Activated T-cell treated with anti-CD3 and anti-CD28 coated beads for 24 hours (primary cell): ENCODE measurements around the gene GPR176.
"Not testable (repeated sequence)": the region's sequence is repeated elsewhere in the genome, so short reads cannot be mapped to it uniquely, and the experiment has no call there.

Source experiments
- DNase-seq: peaks from one replicate; pipeline ENCODE4 v3.0.0-alpha.2; 2020; ENCODE audit warnings: low read depth

Gene GPR176

DNA sequence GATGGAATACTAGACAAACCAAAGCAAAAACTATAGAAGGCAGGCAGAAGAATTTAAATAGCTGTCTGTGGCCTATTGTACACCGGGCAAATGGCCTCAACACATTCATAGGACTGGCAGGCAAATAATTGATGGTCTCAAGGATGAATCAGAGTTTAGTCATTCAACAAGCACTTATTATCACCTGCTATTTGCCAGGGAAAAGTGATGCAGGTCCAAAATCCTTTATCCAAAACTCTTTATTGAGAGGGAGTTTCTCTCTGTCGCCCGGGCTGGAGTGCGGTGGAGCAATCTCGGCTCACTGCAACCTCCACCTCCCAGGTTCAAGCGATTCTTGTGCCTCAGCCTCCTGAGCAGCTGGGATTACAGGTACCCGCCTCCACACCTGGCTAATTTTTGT is 16.1 kb upstream of the GPR176 start:
- no peak for DNase-seq

DNA sequence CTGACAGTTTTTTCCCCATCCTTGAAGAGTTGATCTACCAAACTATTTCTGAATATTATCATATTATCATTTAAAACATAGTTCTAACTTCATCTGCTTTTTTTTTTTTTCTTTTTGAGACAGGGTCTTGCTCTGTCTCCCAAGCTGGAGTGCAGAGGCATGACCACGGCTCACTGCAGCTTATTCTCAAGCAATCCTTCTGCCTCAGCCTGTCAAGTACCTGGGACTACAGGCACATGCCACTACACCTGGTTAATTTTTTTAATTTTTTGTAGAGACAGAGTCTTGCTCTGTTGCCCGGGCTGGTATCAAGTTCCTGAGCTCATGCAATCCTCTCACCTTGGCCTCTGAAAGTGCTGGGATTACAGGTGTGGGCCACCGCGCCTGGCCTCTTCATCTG is 15.2 kb upstream of the GPR176 start:
- no peak for DNase-seq

DNA sequence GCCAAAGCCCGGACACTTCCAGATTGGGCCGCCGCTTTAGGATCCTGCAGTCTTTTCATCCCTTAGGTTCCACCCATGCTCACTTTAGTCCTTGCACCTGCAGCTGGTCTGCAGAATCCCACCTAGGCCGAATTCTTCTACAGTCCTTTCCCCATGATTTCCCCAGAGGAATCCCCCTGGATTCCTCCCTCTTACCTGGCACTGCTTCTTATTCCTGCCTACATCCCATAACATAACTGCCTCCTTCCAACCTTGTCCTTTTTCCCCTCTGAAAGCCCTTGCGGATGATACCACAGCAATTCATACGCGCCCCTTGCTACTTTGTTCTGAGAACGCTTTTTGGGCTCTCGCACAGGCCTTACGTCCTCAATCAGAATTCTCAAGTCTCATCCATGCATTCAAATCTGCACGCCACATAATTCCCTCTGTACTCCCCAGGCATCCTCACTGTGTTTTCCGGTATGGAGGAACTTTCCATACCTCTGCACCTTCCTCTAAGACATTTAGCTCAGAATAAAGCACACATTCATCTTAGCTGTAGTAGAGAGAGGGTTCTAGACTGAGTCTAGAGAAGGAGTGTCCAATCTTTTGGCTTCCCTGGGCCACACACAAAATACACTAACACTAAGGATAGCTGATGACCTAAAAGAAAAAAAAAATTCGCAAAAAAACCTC is 14.5 kb upstream of the GPR176 start:
- DNase-seq, result no peak

DNA sequence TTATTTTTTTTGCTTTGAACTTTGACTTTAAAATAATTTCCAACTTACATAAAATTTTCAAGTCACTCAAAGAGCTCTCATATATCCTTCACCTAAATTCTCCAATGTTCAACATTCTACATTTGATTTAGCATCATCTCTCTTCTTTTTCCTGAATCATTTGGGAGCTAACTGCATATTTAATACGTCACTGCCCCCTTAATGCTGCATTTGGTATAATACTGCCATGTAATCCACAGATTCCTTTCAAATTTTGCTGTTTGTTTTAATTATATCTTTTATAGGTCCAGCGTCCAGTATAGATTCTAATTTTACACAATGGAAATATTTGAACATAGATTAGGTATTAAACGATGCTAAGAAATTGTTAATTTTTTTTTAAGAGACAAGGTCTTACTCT is 11.5 kb upstream of the GPR176 start:
- no peak for DNase-seq

DNA sequence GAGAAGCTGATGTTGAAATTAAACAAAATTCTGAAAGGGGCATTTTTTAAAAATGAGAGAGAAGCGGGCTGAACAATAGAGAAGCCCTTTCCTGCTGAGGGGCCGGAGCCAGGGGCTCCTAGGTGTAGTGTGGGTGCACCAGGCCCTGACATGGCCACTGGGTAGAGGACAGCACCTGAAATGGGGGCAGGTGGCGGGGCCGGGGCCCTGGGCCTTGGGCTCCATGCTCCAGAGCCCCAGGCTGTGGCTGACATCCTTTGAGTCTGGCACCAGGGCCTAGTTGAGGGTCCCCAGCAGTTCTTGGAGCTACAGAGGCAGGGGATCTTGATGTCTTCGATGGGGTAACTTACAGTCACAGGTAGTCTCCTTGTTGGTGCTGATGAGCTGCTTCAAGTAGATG is 6.5 kb upstream of the GPR176 start:
- no peak for DNase-seq

DNA sequence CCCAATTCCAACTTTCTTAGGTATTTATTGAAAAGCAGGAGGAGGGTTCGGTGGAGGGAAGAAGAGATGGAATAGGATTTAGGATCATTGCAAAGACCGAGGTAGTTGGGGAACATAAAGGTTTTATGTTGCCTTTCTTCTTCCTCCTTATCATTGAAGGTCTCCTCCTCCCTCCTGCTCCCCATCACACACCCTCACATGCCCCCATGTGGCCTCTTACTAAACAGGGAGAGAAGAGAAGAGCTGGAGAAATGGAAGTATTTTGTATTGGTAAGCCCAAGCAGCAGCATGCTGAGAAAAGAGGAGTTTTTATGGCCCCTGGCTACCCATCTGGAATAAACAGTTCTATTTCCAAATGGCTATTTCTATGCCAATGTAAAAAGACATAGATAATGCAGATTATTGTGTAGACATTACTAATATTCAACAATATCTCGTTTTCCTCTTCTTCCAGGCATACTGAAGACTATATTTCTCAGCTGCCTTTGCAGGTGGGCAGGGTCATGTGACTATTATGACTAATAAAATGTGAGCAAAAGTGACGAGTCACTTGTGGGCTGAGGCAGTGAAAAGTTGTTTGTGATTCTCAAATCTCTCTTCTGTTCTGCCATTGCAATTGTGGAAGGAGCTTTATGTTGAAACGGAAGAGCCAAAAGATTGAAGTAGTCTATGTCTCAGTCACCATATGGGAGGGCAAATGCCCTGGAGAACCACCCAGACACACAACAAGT is 5.2 kb upstream of the GPR176 start:
- DNase-seq, result no peak

DNA sequence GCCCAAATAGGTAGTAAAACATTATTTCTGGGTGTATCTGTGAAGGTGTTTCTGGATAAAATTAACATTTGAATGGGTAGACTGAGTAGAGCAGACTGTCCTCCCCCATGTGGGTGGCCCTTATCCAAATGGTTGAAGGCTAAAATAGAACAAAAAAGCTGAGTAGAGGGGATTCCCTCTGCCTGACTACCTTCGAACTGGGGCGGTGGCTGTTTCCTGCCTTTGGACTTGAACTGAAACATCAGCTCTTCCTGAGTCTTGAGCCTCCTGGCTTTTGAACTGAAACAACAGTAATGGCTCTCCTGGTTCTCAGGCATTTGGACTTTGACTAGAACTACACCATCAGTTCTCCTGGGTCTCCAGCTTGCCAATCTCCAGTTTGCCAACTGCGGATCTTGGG is 4.4 kb upstream of the GPR176 start:
- no peak for DNase-seq

DNA sequence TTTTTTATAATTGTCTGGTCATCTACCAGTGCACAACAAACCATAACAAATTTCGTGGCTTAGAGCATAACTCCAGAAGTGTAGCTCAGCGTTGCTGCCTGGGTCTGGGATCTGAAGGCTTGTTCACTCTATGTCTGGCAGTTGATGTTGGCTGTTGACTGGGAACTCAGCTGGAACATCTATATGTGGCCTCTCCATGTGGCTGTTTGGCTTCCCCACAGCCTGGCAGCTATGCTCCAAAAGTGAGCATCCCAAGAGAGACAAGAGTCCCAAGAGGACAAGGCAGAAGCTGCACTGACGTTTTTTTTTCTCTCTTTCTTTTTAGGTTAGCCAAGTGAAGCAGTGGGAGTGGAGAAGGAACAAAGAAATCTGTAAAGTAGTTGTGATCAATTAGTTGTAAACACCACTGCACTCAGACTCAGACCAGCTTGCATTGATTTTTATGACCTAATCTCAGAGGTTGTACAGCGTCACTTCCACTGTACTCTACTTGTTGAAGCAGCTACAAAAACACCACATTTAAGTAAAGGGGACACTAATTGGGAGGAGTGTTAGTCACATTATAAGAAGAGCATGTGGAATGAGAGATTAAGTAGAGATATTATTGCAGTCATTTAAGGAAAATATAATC is 2.5 kb upstream of the GPR176 start:
- no peak for DNase-seq

DNA sequence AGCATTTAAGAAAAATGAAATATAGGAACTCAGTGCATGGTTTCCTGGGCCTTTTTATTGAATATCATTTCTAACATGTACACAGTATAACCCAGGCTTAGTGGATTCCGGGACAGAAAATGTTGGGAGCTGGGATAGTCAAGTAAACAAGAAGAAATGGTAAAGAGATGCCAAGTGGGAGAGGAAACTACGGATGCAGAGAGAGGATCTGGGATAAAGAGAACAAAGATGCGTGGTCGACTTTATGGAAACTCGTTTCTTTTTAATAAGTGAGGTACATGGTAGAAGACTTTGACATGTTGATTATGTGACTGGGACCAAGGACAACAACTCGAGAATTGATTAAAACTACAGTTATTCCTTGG is 1.2 kb upstream of the GPR176 start:
- no peak for DNase-seq

DNA sequence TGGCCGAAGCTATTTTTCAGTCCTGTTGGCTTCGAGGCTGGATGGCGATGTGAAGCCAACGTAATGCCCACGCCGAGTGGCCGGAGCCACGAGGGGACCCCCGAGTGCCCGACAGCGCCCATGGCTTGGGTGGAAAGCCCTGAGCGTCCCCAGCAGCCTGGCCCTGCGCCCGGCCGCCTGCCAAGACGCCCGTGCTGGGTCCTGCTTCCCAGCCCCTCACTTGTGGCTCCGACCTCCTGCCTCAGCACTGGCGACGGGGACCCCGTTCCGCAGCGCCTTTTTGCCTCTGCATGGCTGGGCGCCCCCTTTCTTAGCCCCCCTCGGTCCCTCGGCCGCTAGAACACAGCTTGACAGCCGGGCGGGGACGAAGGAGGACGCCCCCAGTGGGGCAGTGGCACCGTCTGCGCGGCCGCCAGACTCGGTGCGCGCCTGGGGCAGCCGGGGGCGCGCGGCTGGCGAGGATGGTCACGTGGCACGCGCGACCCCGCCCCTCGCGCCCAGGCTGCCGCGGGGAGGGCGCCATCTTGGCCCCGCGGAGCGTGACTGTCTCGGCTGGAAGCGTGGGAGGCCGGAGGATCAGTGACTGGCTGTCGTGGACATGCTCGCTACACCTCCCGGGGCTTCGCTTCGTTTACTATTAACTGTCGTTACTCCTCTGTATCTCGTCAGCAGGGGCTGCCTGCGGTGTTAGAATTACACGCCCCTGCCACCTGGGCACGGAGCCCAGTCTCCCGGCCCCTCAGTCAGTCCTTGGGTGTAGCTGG is 626 bp upstream of the GPR176 start:
- peak; percentile 78 for DNase-seq

DNA sequence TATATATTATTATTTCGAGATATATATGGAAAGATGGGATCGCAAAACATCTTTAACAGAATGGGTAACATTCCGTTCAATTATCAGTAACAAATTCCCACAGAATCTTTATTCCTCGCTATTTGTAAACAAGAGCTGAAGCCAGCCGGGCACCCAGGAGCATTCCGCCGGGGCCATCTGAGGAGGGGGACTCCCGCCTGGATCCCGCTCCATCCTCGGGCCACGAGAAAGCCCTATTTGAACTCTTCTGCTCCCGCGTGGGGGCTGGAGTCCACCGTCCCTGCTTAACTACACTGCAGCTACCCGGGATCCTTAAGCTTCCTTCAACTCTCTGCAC is 687 bp downstream of the GPR176 start:
- no peak for DNase-seq

DNA sequence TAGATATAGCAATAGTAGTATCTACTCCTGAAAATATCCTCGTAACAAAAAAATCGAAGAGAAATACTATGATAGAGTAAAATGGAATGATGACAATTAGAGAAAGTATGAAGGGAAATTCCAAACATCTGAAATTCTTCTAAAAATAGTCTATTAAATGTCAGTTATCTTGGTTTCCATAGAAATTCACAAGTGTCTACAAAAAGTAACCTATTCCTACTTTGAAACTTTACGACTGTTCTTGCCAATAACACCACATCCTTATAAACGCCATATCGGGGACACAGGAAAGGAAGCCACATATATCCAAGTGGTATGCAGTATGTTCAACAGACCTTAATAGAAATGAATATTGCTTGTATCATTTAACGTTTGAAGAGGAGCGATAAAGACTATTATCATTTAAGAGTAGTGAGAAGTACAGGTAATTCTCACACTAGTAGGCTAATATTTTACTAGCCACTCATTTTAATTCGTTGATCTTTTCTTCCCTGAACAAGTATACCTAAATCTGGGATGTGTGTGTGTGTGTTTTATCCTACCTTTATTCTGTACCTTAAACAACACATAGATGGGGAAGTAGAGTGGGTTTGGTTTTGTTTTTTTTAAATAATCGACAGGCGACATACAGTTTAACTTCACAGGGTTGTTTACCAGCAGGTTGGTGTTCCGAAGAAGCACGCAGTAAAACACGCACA is 1.2 kb downstream of the GPR176 start:
- no peak for DNase-seq

DNA sequence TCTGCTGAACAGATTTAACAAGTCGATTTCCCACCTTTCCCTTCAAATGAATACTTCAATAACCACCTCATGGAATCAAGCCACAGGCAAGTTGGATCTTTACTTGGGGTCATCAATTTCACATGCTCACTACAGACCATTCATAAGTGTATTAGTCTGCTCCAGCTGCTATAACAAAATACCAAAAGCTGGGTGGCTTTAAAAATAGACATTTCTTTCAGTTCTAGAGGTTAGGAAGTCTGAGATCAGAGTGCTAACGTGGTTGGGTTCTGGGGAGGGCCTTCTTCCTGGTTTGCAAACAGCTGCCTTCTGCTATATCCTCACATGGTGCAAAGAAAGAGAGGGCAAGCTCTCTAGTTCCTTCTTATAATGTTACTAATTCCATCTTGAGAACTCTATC is 5.1 kb downstream of the GPR176 start:
- no peak for DNase-seq

DNA sequence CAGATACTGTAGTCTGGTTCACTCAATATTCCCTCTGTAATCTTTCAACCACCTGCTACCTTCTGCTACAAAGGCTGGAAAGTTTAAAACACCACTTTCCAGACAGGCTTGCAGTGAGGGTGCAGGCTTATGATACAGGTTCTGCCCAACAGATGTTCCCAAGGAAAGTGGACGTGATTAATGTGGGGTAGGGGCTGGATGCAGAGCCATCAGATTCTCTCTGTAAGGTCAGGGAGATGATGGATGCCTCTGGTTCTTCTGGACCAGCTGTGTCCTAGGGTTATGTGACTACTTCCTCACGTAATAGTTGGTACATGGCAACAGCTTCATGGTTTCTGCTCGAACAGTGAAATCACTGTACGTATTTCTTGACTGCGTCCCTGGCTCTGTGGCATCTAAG is 11.1 kb downstream of the GPR176 start:
- no peak for DNase-seq

DNA sequence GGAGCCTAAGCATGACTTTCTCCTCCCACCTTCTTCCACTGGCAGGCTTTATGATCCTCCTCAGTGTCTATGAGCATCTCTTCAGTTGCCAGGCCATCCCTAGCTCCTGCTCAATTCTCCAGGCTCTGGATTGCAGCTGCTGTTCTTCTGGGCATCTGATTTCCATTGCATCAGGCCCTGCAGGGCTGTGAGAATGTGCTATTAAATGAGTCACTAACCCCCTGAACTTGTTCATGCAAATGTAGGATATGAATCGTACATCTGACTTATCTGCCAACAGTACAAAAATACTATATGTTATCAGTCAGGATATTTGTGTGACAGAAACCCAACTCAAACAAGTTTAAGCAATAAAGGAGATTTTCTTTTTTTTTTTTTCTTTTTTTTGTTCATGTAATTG is 11.9 kb downstream of the GPR176 start:
- no peak for DNase-seq

DNA sequence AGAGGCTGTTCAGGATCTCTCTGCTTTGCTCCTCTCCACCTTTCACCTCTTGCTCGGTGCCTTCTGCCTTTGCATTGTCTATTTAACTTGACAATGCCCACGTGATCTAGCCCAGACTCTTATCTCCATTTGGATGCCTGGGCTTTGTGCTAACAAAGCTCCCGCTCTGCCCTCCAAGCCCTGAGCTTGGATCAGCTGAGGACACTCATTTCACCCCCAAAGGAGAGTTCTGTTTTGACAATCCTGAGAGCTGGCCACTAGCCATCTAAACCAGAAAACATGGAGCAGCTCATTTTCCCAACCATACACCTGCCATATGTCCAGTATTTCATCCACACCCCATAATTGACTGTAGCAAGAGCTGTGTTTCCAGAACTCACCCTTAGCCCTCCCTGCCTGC is 12.8 kb downstream of the GPR176 start:
- DNase-seq, result no peak

DNA sequence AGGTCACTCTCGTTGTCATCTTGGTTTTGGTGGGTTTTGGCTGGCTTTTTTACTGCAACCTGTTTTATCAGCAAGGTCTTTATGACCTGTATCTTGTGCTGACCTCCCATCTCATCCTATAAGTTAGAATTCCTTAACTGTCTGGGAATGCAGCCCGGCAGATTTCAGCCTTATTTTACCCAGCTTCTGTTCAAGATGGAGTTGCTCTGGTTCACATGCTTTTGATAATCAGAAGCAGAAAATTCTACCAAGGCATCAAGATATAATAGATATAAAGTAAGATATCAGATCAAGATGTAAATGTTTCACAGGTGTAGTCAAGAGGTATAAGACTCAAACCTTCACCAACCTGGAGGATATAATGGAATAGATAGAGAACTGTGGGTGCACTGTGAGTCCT is 16.0 kb downstream of the GPR176 start:
- DNase-seq, result no peak

DNA sequence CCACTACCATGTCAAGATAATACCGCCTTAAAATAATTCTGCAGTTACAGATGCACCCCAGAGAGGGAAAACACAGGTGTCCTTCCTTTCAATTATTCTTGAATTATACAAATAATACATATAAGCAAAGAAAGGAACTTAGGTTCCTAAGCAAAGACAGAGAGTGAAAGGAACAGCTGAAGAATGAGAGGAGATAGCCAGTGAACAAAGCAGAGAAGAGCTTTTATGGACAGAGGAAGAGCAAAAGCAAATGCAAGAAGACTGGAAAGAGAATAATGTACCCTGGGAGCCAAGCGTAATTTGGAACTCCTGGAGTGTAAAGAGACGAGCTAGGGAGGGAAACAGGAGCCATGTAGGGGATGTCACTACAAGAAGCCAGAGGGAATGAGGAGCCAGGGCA is 21.7 kb downstream of the GPR176 start:
- DNase-seq, result no peak

DNA sequence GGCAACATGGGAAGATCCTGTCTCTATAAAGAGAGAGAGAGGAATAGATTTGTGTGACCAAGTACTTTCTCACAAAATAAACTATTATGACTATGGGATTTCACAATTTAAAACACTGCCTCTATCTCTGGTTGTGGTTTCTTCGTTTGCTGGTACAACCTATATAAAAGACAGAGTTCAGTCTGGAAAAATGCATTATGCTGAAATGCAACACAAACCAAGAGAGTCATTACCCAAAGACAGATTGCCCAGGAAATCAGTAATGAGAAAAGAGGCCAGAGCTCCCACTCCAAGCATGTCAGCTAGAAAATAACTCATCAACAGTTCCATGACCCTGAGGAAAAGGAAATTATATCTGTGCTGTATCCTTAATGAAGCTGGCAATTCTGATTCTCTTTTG is 23.2 kb downstream of the GPR176 start:
- no peak for DNase-seq

DNA sequence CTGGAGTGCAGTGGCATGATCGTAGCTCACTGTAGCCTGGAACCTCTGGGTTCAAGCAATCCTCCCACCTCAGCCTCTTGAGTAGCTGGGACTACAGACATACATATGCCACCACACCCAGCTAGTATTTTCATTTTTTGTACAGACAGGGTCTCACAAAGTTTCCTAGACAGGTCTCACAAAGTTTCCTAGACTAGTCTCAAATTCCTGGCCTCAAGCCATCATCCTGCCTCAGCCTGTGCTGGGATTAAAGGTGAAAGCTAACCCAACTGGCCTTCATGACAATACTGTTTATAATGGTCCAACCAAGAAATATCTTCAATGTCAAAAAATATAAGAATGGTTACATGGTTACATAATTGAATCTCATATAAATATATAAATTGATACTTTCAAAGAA is 24.0 kb downstream of the GPR176 start:
- no peak for DNase-seq

DNA sequence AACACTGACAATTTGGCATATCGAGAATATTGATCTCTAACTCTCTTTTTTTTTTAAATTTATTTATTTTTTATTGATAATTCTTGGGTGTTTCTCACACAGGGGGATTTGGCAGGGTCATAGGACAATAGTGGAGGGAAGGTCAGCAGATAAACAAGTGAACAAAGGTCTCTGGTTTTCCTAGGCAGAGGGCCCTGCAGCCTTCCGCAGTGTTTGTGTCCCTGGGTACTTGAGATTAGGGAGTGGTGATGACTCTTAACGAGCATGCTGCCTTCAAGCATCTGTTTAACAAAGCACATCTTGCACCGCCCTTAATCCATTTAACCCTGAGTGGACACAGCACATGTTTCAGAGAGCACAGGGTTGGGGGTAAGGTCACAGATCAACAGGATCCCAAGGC is 27.0 kb downstream of the GPR176 start:
- not testable (repeated sequence) for DNase-seq

DNA sequence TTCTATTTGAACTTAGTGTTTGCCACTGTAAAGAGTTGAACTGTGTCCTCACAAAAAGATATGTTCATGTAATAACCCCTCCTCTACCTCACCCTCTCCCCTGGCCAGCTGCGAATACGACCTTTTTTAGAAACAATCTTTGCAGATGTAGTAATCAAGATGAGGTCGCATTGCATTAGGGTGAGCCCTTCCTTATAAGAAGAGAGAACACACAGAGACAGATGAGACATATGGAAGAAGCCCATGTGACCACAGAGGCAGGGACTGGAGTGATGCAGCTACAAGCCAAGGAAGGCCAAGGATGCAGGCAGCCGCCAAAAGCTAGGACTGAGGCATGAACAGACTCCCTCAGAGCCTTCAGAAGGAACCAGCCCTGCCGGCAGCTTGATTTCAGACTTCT is 27.6 kb downstream of the GPR176 start:
- DNase-seq, result no peak

DNA sequence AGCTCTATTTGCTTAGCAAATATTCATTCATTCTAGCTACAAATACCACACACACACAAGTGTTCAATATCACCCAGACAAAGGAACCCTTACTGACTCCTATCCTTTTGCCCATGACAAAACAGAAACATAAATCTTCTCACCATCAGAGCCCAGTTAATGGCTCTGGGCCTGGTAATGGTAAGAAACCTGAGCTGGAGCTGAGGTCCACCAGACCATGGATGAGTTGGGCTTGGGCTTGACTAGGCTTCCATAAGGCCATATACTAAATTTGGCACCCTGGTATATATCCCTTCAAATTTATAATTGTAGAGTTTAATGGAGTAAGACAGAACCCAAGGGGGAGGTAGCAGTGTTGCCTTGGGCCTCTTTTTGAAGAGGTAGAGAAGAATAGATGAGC is 29.4 kb downstream of the GPR176 start:
- DNase-seq, result no peak
